ENCODE results near the gene EPRS1. TPM values are rescaled to one million over a fixed set of nuclear protein-coding genes. Genes with fewer than 3 reads are reported as not detected.
A peak's percentile ranks its signal among the peaks of the same experiment; 100 is the strongest.
"Not testable (repeated sequence)": the region's sequence is repeated elsewhere in the genome, so short reads cannot be mapped to it uniquely, and the experiment has no call there.

Gene EPRS1
- total and polyA plus RNA-seq, 2 of the 13 experiments (the other 11 are each of a cell fraction or from before 2014, with no cell fraction given) = 86.1 to 124 TPM

GRCh38 chr1:220038640-220039039 is 7.7 kb downstream of the EPRS1 start:
- ChIA-PET POLR2A (no interaction called here), CTCF (ENCODE audit: low intra/inter-chr PET ratio, low total read pairs) (no interaction called here)
- no peak overlapping the region for H3K27ac ChIP-seq (ENCODE audit: extremely low read length, insufficient read depth, low read length)
- H4K20me1 ChIP-seq (ENCODE audit: insufficient read depth, low read length) = peaks cover 7% of the 10 kb centered on the region; the same call in 1 of the 2 replicates
- intact Hi-C loops (cut with micrococcal nuclease; ENCODE audit: unreplicated experiment) = no loop called here
- H3K36me3 ChIP-seq (replicated peaks in 1 of 2; ENCODE audit: control insufficient read depth in 1 of 2, insufficient read depth in 2 of 2, low read length in 2 of 2) = peaks cover 9 to 48% of the 10 kb centered on the region in 2 experiments
- BruUV-seq (replicated peaks) = no TSS peak
- WGBS (ENCODE audit: low lambda C conversion rate) = 94% methylated on average over 4 of the region's 4 CpGs
- no peak for TF ChIP-seq ZNF414 (CRISPR knock-in tag; IDR thresholded peaks at IDR 0.05)
- no peak for TF ChIP-seq RCOR2 (CRISPR knock-in tag; IDR thresholded peaks at IDR 0.05)
- no peak for TF ChIP-seq RNF219 (CRISPR knock-in tag; IDR thresholded peaks at IDR 0.05)
- TF ChIP-seq NFATC3 (CRISPR knock-in tag; IDR thresholded peaks at IDR 0.05) = no peak
- no peak for TF ChIP-seq ZNF225 (CRISPR knock-in tag; IDR thresholded peaks at IDR 0.05)
- TF ChIP-seq CSRNP1 (CRISPR knock-in tag; IDR thresholded peaks at IDR 0.05) = no peak
- no peak for TF ChIP-seq SAP130 (CRISPR knock-in tag; IDR thresholded peaks at IDR 0.05; ENCODE audit: low read depth)
- no peak for TF ChIP-seq CENPT (CRISPR knock-in tag; IDR thresholded peaks at IDR 0.05; ENCODE audit: low read depth)
- no peak for TF ChIP-seq ZNF777 (CRISPR knock-in tag; IDR thresholded peaks at IDR 0.05)
- no peak for TF ChIP-seq POLR2AphosphoS5 (IDR thresholded peaks at IDR 0.05; ENCODE audit: low read depth, low read length)
- no peak for TF ChIP-seq SNAI1 (CRISPR knock-in tag; IDR thresholded peaks at IDR 0.05; ENCODE audit: borderline replicate concordance)
- TF ChIP-seq ZNF530 (CRISPR knock-in tag; IDR thresholded peaks at IDR 0.05; ENCODE audit: low read depth) = no peak
- no peak for TF ChIP-seq ZBTB39 (CRISPR knock-in tag; IDR thresholded peaks at IDR 0.05)
- H2AFZ ChIP-seq (ENCODE audit: low read length) = no peak overlapping the region
- no peak overlapping the region for H3K4me2 ChIP-seq (ENCODE audit: low read depth, low read length)
- DNase-seq (ENCODE audit: low spot score) (no peak), ATAC-seq (no peak), FAIRE-seq (no peak)
- no peak overlapping the region for H3K4me3 ChIP-seq (replicated peaks in 1 of 3; ENCODE audit: insufficient read depth in 1 of 3, low read depth in 2 of 3, low read length in 3 of 3)
- H3K27me3 ChIP-seq (ENCODE audit: control insufficient read depth in 1 of 2, insufficient read depth in 2 of 2, low read length in 2 of 2) = no peaks in the 10 kb centered on the region
- H3K4me1 ChIP-seq (ENCODE audit: insufficient read depth, low read length) = peaks cover 5% of the 10 kb centered on the region
- H3K9ac ChIP-seq (ENCODE audit: insufficient read depth, low read depth, low read length) = no peak overlapping the region
- in situ Hi-C loops (cut with HindIII; ENCODE audit: extremely low pct_ligation_motif_present, low pct_unique_long_range_greater_than_20kb) = no loop called here
- H3K79me2 ChIP-seq (ENCODE audit: insufficient read depth, low read length) = peaks cover 34% of the 10 kb centered on the region
- no peaks in the 10 kb centered on the region for H3K9me3 ChIP-seq (ENCODE audit: low read length)

GRCh38 chr1:220037810-220038209 is 8.5 kb downstream of the EPRS1 start:
- peaks cover 26% of the 10 kb centered on the region for H3K79me2 ChIP-seq (ENCODE audit: insufficient read depth, low read length)
- H3K36me3 ChIP-seq (replicated peaks in 1 of 2; ENCODE audit: control insufficient read depth in 1 of 2, insufficient read depth in 2 of 2, low read length in 2 of 2) = peaks cover 9 to 54% of the 10 kb centered on the region in 2 experiments

More at GRCh38 chr1:220037810-220038209, 8.5 kb downstream of the EPRS1 start:
- H3K9me3 ChIP-seq (ENCODE audit: low read length); POLR2A ChIA-PET; H3K4me2 ChIP-seq (ENCODE audit: low read depth, low read length); H3K9ac ChIP-seq (ENCODE audit: insufficient read depth, low read depth, low read length); in situ Hi-C loops (cut with HindIII; ENCODE audit: extremely low pct_ligation_motif_present, low pct_unique_long_range_greater_than_20kb); intact Hi-C loops (cut with micrococcal nuclease; ENCODE audit: unreplicated experiment); DNase-seq (ENCODE audit: low spot score); CTCF ChIA-PET (ENCODE audit: low intra/inter-chr PET ratio, low total read pairs); H3K4me1 ChIP-seq (ENCODE audit: insufficient read depth, low read length); H3K4me3 ChIP-seq (replicated peaks in 1 of 3; ENCODE audit: insufficient read depth in 1 of 3, low read depth in 2 of 3, low read length in 3 of 3); FAIRE-seq; H3K27me3 ChIP-seq (ENCODE audit: control insufficient read depth in 1 of 2, insufficient read depth in 2 of 2, low read length in 2 of 2); BruUV-seq (replicated peaks); H3K27ac ChIP-seq (ENCODE audit: extremely low read length, insufficient read depth, low read length); H2AFZ ChIP-seq (ENCODE audit: low read length); H4K20me1 ChIP-seq (ENCODE audit: insufficient read depth, low read length): not testable (repeated sequence)
- 97% methylated on average over 3 of the region's 3 CpGs for WGBS (ENCODE audit: low lambda C conversion rate)
- ATAC-seq = peak; percentile 28; the same call in 1 of the 3 replicates
